ENCODE results near the gene TSEN34.
"Not testable (repeated sequence)": the region's sequence is repeated elsewhere in the genome, so short reads cannot be mapped to it uniquely, and the experiment has no call there.

Gene TSEN34

DNA sequence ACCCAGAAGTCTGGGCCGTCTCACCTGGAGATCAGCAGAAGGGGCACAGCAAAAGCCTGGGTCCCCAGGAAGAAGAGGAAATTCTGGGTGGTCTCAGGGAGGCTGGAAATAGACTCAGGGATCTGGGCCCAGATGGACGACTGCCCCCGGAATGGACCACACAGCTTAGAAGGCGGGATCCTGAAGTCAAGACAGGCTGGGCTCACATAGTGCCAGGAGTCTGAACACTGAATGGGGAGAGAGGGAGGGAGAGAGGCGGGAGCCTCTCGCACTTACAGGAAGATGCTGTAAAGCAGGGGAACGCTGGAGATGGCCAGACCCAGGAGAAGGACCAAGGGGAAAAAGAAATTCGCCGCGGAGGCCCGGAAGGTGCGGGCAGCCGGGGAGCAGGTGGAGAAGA lies 30.3 kb upstream of the TSEN34 start:
- DNase-seq (ENCODE audit: low read depth): no peak

DNA sequence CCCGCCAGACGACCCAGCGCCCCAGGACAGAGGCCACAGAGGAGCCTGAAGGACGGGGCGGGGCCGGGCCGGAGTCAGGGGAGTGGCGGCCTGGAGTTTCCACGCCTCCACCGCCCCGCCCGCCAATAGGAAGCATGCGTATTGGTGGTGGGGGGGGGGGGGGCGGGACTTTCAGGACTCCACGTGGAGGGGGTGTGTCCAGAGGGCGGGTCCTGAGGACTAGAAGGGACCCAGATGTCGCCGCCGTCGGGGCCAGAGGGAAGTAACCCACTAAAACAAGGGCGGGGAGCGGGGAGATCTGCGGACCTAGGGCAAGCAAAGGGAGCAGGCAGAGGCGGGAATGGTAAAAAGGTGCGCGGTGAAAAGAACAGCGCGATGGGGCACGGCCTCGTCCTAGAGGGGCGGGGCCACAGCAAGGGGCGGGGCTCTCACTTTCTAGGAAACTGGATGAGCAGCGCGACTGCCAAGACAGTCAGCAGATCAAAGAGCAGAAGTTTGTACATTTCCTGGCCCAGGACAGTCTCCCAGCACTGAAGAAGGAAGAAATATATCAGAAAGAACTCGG lies 28.8 kb upstream of the TSEN34 start:
- DNase-seq (ENCODE audit: low read depth): peak; percentile 71

DNA sequence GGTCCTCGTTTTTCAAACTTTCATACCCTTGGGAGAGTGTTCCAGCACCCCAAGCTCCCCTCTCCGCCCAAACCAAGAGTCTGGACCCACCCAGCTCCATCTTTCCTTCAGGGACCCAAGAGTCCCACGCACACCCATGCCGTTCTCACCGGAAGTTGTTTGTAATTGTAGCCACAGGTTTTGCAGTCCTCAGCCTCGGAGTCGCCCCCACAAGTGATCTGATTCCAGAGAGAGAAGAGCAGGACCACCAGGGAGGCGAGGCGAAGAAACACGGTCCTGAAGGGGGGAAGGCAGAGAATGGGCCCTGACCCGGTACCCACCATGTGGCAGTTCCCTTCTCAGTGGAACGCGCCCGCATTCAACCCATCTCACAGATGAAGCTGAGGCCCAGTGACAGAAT lies 28.2 kb upstream of the TSEN34 start:
- no peak for DNase-seq (ENCODE audit: low read depth)

DNA sequence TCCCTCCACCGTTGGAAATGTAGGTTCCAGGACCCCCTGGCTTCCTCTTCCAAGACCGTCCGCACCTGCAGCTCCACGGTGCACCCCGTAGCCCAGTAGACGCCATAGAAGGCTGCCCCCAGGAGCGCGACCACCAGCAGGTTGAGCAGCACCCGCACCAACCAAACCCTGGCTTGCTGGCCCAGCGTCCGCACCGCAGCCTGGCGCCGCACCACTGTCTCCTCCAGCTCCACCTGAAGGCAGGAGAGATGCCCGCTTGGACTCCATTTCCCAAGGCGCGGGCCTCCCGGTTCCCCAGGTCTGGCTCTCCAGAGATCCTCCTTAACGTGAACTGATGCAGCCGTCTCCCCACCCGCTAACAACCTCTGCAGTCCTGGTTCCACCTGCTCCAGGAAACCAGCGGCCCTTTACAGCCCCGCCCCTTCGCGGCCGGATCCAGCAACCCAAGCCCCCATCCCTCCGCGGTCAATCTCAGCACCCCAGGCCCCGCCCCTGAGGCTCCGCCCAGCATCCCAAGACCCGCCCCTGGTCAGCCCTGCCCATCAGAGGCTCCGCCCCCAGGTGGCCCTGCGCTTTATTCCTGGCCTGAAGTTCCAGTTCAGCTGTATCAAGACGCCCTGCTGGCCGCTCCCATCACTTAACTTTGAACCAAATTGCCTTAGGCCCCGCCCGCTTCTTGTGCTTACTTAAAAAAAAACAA lies 26.6 kb upstream of the TSEN34 start:
- DNase-seq (ENCODE audit: low read depth): peak; percentile 38

DNA sequence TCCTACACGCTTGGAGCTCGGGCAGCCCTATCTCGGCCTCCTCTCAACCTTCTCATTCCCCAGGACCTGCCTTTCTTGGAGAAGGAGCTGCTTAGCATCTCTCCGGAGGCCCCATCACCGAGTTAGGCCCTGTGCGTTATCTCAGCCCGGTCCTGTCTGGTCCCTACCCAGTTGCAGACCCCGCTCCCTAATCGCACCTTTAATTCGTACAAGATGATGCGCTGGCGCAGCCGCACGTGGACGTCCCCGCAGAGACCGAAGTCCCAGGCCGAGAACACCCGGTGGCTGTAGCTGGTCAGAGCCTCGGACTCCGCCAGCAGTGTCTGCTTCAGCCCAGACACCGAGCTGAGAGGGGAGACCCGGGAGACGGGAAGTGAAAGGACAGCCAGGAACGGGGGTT lies 25.9 kb upstream of the TSEN34 start:
- no peak for DNase-seq (ENCODE audit: low read depth)

DNA sequence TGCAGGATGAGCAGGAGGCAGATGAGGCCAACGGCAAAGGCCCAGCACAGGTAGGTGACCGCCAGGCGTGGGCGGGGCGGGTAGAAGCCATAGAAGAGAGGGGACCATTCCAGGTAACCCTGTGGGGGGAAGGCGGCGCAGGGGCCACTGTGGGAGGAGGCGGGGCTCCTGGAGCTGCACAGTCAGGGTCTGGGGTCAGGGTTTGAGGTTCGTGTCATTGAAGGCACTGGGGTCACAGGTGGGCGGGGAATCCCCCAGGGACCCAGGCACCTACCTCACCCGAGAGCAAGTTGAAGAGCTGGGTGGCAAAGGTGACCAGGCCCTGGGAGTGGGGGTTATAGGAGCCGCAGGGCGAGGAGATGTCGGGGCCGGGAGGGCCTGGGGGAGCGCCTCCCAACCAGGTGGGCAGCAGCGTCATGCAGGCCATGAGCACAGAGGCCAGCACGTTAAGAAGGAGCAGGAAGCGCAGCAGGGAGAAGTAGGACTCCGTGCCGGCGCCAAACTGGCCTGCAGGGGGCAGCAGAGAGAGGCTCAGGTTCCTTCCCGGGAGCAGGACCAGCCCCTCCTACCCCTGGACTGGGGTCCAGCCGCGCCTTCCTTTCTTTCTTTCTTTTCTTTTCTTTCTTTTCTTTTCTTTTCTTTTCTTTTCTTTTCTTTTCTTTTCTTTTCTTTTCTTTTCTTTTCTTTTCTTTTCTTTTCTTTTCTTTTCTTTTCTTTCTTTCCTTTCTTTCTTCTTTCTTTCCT lies 22.8 kb upstream of the TSEN34 start:
- DNase-seq (ENCODE audit: low read depth): peak; percentile 81

DNA sequence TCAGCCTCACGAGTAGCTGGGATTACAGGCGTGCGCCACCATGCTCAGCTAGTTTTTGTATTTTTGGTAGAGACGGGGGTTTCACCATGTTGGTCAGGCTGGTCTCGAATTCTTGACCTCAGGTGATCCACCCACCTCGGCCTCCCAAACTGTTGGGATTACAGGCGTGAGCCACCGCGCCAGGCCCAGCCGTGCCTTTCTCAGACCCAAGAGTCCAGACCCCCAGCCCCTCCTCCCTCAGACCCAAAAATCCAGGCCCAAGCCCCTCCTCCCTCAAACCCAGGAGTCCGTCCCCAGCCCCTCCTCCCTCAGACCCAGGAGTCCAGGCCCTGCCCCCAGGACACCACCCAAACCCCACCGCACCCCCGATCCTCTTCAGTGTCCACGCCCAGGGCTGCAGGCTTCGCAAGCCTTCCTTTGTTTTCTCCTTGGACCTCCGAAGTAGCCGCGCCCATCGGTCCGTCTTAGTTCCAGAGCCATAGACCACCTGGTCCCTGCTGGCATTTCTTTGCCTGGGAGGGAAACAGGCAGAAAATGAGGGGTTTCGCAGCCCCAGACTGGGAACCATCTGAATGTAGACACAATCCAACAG lies 21.9 kb upstream of the TSEN34 start:
- DNase-seq (ENCODE audit: low read depth): no peak

DNA sequence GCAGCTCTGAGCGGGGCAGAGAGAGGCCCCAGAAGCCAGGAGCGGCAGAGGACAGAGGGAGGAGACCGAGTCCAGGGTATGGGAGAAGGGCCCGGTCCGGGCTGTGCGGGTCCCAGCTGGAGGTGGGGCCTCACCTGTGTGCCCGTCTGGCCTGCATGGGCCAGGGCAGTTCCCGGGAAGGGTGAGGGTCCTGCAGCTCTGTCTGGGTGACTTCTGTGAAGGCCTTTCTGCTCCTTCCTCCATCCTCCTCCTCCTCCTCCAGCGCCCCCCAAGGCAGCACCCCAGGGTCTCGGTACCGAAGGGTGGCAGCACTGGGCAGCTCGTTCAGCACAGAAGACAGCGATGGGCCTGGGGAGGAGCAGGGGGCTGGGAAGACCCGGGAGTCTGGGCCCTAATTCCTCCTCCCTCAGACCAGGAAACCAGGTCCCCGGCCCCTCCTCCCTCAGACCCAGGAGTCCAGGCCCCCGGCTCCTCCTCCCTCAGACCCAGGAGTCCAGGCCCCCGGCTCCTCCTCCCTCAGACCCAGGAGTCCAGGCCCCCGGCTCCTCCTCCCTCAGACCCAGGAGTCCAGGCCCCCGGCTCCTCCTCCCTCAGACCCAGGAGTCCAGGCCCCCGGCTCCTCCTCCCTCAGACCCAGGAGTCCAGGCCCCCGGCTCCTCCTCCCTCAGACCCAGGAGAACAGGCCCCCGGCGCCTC lies 19.2 kb upstream of the TSEN34 start:
- DNase-seq (ENCODE audit: low read depth): not testable (repeated sequence)

DNA sequence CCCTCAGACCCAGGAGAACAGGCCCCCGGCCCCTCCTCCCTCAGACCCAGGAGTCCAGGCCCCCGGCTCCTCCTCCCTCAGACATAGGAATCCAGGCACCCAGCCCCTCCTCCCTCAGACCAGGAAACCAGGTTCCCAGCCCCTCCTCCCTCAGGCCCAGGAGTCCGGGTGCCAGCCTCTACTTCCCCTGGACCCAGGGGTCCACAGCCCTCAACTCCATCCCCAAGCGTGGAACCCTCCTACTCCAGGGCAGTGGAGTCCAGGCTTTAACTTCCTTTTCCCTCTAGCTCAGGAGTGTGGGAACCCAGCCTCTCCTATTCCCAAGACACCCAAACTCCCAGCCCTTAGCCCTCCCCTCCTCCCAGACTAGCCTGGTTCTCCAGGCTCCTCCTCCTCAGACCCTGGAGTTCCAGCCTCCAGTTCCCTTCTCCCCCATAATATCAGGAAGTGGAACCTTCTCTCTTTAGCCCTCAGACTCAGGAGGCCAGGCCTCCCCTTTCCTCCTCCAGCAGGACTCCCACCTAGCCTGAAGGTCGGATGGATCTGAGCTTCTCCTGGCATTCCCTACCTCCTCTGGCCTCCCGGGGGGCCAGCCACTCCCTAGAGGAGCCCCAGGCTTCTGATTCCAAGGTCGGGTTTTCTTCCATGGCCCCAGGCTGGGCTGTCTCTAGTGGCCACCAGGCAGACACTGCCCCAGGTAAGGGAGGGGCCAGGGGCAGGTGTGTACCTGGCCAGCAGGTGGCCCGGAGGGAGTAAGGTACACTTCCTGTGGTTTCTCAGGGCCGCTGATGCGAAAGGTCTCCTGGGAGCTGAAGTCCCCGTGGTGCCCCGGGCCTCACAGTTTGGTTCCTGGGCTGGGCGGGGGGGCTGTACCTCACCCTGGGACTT lies 18.4 kb upstream of the TSEN34 start, which contains the start of gene TMC4:
Gene TMC4 (minus strand): TSS at position 690 of the 888 bp plus-strand sequence. CDS start 43 bp downstream, at position 647.
- DNase-seq (ENCODE audit: low read depth): no peak

DNA sequence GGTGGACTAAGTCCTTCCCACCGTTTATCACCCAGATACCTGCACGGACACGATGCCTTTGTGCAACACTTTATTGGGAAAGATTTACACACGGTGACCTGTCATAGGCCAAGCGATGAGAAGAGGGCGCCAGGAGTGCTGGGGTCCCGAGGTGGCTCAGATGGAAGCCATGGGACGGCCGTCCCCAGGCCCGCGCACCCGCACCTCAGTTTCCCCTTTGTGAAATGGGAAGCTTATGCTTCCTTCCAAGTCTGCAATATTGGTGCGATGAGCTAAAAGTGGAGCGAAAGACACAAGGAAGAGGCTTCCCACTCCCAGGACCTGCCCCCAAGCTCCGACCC lies 17.8 kb upstream of the TSEN34 start:
- no peak for DNase-seq (ENCODE audit: low read depth)

DNA sequence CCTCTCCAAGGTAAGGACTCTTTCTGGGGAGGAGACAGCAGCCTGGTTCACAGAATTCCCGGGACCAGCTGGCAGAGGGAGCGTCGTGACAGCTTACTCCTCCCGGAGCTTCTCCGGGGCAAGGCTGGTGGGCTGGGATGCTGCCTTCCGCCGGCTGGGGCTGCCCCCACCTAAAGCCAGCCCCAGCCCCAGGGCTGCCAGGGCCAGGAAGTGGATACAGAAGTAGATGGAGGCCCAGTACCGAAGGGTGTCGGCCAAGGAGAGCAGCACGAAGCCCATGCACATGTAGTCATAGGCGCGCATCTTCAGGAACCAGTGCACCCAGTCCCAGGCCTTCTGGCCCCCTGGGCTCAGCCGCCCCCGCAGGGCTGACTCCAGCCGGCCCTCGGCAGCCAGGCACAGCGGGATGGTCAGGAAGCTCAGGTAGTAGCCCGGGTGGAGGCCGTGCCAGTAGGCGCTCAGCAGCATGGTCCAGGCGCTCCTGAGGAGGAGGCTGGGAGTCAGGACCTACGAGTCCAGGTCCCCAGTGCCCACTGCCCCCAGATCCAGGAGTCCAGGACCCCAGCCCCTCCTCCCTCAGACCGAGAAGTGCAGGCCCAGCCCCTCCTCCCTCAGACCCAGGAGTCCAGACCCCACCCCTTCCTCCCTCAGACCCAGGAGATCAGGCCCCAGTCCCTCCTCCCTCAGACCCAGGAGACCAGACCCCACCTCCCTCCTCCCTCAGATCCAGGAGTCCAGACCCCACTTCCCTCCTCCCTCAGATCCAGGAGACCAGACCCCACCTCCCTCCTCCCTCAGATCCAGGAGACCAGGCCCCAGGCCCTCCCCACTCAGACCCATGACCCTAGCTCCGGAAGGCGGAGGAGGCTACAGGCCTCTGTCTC lies 16.9 kb upstream of the TSEN34 start:
- no peak for DNase-seq (ENCODE audit: low read depth)

DNA sequence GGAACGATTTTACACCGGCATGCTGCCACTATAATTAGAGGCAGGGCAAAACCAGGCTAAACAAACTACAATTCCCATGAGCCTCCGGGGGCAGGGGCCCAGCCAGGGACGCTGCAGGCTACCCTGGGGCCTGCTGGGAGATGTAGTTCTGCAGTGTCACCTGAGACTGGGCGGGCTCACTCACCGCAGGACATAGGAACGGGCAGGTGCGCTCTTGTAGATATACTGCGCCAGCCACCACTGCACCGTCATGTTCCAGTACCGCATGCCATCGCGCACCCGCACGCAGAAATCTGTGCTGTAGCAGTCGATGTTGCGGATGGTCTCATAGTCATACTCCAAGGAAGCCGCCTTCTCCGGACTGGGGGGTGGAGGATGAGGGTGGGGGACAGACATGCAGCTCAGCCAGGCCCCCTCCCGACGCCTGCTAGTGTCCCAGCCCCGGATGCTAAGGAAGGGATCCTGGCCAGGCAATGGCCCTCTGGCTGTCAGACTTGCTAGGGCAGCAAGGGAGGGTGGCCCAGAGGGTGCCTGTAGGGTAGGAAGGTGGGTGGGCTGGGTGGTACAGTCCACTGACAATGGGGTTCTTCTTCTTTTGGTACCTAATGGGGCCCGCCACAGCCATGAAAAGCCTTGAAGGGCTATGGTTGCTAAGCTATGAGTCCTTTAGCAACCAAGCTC lies 12.4 kb upstream of the TSEN34 start:
- DNase-seq (ENCODE audit: low read depth): no peak

DNA sequence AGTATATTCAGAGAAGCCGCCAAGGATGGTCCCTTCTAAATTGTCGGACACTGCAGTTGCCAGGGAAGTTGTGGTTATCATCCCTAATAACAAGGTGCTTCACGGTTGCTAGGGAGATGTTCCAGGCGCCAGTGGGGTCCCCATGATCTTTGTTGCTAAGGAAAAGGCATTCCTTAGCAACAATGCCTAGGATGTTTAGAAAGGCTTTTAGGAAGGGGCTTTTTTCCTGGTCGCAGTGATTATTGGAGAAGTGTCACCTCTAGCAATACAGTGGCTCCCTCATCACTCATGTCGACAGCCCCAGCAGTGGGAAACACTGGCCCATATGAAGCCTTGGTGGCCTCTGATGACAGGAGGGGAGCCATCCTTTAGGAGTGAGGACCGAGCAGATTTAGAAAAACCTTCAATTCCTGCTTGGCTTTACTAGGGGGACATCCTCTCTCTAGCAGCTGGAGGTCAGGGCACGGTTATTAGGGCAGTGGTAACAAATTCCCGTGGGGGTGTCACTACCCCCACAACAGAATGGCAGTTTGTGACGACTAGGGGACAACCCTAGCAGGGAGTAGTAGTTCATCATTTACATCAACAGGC lies 11.8 kb upstream of the TSEN34 start:
- no peak for DNase-seq (ENCODE audit: low read depth)

DNA sequence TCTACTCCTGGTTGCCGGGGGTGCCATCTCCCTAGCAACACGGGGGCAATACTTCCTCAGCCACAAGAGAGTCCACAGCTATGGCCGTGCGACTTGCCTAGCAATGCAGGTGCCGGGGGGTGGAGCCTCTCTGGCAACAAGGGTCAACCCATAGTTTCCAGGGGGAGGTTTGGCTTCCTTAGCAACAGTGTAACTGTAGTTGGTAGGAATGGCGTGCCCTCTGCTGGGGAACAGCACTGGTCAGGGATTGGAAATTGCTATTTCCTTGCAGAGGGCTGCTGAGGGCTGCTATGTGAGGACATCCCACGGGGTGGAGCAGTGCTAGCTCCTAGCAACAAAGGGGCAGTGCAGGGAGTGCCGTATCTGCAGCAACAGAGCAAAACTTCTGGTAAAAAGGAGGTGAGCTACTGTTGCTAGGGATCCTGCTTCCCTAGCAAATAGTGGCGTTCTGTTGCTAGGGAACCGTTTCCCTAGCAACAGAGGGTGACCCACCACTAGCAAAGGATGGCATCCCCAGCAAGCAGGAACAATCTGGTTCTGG lies 11.1 kb upstream of the TSEN34 start:
- no peak for DNase-seq (ENCODE audit: low read depth)

DNA sequence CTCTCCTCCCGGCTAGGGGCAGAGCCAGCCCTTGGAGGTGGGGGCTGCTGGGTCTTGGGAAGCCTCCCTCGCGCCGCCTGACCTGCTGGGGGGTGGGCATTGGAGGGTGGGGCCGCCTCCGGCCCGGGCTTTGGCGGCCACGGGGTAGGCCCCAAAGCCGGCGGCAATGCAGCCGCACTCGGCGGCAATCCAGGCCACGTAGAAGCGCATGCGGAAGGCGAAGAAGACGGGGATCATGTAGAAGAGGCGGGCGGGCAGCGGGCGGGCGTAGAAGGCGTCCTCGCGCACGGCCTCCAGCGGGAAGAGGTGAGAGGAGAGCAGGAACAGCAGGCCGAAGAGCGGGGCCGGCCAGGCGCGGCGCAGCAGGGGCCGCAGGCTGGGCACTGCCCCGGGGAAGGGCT lies 10.4 kb upstream of the TSEN34 start:
- DNase-seq (ENCODE audit: low read depth): no peak

DNA sequence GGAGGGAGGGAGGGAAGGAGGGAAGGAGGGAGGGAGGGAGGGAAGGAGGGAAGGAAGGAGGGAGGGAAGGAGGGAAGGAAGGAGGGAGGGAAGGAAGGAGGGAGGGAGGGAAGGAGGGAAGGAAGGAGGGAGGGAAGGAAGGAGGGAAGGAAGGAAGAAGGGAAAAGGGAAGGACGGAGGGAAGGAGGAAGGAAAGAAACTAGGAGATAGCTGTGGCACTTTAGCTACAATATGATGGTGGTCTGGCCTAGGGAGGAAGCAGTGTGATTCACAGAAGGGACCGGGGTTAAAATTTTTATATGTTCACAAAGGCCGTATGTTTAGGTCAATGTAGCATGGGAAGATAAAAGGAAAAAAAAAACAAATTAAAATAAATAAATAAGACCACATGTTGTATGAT lies 9.2 kb upstream of the TSEN34 start:
- DNase-seq (ENCODE audit: low read depth): not testable (repeated sequence)

DNA sequence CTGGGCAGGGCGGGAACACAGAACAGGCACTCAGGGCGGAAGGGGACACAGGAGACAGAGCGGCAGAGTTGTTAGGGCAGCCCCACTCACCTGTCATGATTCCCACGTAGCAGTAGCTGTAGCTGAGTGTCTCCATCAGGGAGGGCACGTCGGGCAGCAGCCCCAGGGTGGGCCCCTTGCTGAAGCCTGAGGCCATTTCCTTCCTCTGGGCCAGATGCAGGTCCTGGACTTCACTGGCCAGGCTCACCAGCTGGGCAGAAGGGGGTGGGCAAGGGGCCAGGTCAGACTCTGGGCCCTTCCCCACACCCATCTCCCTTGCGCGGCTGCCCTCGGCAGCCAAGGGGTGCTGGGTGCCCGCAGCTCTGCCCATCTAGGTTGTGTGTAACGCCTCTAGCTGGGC lies 7.7 kb upstream of the TSEN34 start:
- no peak for DNase-seq (ENCODE audit: low read depth)

DNA sequence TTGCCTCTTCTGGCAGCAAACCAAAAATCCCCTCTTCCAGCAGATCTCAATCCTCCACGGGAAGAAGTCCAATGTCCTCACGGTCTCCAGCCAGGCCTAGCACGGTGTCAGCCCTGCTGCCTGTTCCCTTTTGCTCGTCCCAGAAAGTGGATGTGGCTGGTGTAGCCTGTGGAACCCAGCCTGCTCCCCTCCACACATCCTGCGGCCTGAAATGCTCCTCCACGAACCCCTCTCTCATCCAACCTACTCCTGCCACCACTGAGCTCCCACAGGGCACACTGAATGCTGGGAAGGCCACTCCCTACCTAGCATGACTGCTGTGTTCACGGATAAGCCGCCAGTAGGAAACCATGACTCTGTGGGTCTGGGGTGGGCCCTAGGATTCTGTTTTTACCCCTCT lies 4.8 kb upstream of the TSEN34 start:
- DNase-seq (ENCODE audit: low read depth): no peak

DNA sequence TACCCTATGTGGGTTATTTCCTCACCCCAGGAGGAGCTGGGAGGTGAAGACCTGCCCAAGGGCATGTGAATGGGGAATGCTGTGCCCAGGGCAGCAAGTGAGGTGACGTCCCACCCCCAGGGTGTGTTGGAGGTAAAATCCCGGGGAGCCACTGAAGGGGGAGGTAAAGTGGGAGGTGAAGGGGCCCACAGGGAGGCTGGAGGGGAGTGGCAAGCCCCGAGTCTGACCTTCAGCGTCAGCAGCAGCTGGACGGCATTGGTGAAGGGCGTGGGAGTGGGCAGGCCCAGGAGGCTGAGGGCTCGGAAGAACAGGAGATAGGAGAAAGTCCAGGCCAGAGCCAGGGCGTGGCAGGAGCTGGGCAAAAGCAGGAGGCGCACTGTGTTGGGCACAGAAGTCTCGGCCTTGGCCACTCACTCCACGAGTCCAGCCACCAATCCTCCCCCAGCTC lies 4.2 kb upstream of the TSEN34 start:
- DNase-seq (ENCODE audit: low read depth): no peak

Data from activated T-cell treated with anti-CD3 and anti-CD28 coated beads for 24 hours (primary cell).